Mesothelial cell of epicardium (in vitro differentiated cells): ENCODE measurements around the gene FAM184A. TPM values are rescaled to one million over a fixed set of nuclear protein-coding genes. Genes with fewer than 3 reads are reported as not detected.

Experiments
- DNase-seq, 2 experiments: peaks; one replicate each; pipeline ENCODE4 v3.0.0; 2021; ENCODE audit warnings: low spot score in 2 of 2; ENCODE audit not compliant: unreplicated experiment in 2 of 2
- H3K27ac Mint-ChIP-seq: 2 replicates; pipeline ENCODE4 v1.8.0; 2021; ENCODE audit warnings: mixed read lengths
- H3K27me3 Mint-ChIP-seq: 2 replicates; pipeline ENCODE4 v1.8.0; 2021; ENCODE audit warnings: low read depth, mixed read lengths
- H3K36me3 Mint-ChIP-seq: 2 replicates; pipeline ENCODE4 v1.8.0; 2021; ENCODE audit warnings: mixed read lengths
- H3K4me1 Mint-ChIP-seq: 2 replicates; pipeline ENCODE4 v1.8.0; 2021; ENCODE audit warnings: mixed read lengths
- H3K4me3 Mint-ChIP-seq: 2 replicates; pipeline ENCODE4 v1.8.0; 2021; ENCODE audit warnings: mild to moderate bottlenecking, moderate library complexity, mixed read lengths
- H3K9me3 Mint-ChIP-seq: 2 replicates; pipeline ENCODE4 v1.8.0; 2021; ENCODE audit warnings: mixed read lengths
- CTCF ChIP-seq: fragments of 200-600 bp; sonication (generic); IDR thresholded peaks from one replicate; pipeline ENCODE4 v1.5.0; 2021; ENCODE audit warnings: antibody characterized with exemption; ENCODE audit not compliant: unreplicated experiment
- total RNA-seq: library from RNA; stranded (reverse); gene quantifications from 3 replicates; pipeline ENCODE4 v1.2.1, GENCODE V29; 2021

The FAM184A gene
- total RNA-seq, 1 donor from 2014 or later = 4.1 TPM

- Mint-ChIP-seq H3K36me3 (peaks cover 3% of the 10 kb centered on the region), H3K9me3 (peaks cover 20% of the 10 kb centered on the region), H3K4me3 (no peak overlapping the region), H3K27ac (no peak overlapping the region), H3K27me3 (peaks cover 15% of the 10 kb centered on the region), H3K4me1 (no peaks in the 10 kb centered on the region)
- TF ChIP-seq CTCF = no peak
- DNase-seq = no peak
These were observed 6.3 kb upstream of the FAM184A start for GRCh38 chr6:119084784-119085183.

GRCh38 chr6:119083007-119083406 lies 4.5 kb upstream of the FAM184A start:
- H3K36me3 Mint-ChIP-seq = peaks cover 3% of the 10 kb centered on the region

GRCh38 chr6:119079283-119079809 lies 882 bp upstream of the FAM184A start:
- H3K27me3 Mint-ChIP-seq = peaks cover 20% of the 10 kb centered on the region
- DNase-seq = no peak
- H3K4me3 Mint-ChIP-seq = peak overlapping the region; percentile 75
- H3K27ac Mint-ChIP-seq = peak overlapping the region; percentile 71
- H3K36me3 Mint-ChIP-seq = peaks cover 3% of the 10 kb centered on the region
- peaks cover 20% of the 10 kb centered on the region for H3K4me1 Mint-ChIP-seq
- H3K9me3 Mint-ChIP-seq = peaks cover 14% of the 10 kb centered on the region
- no peak for TF ChIP-seq CTCF

More at GRCh38 chr6:119083007-119083406, 4.5 kb upstream of the FAM184A start:
- H3K4me3 Mint-ChIP-seq = no peak overlapping the region
- TF ChIP-seq CTCF = no peak
- no peak for DNase-seq
- H3K9me3 Mint-ChIP-seq = peaks cover 20% of the 10 kb centered on the region
- peaks cover 10% of the 10 kb centered on the region for H3K4me1 Mint-ChIP-seq
- peaks cover 17% of the 10 kb centered on the region for H3K27me3 Mint-ChIP-seq
- no peak overlapping the region for H3K27ac Mint-ChIP-seq

GRCh38 chr6:119077643-119078375 lies 655 bp downstream of the FAM184A start:
- DNase-seq = peak in 1 of 2 experiments; percentile 46
- Mint-ChIP-seq H3K9me3 (peaks cover 5% of the 10 kb centered on the region), H3K36me3 (no peaks in the 10 kb centered on the region), H3K27ac (no peak overlapping the region), H3K4me1 (peaks cover 20% of the 10 kb centered on the region), H3K27me3 (peaks cover 23% of the 10 kb centered on the region), H3K4me3 (peak overlapping the region; percentile 65)
- no peak for TF ChIP-seq CTCF

DNA sequence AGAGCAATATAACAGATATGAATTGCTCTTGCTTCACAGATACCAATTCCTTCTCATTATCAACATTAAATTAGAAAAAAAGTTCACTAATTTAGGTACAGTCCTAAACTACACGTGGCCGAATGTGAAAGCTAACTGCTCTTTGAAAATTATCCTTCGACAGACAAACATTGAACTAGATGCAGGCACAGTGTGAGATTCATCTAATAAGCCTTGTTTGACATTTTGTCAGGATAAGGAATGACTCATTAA lies 1.1 kb downstream of the FAM184A start:
- H3K27me3 Mint-ChIP-seq = peaks cover 23% of the 10 kb centered on the region
- no peaks in the 10 kb centered on the region for H3K36me3 Mint-ChIP-seq
- H3K9me3 Mint-ChIP-seq = peaks cover 4% of the 10 kb centered on the region
- no peak overlapping the region for H3K27ac Mint-ChIP-seq
- TF ChIP-seq CTCF = no peak
- H3K4me3 Mint-ChIP-seq = peak overlapping the region; percentile 65
- H3K4me1 Mint-ChIP-seq = peaks cover 20% of the 10 kb centered on the region
- DNase-seq = no peak
